ENCODE results near the gene LMBR1L. TPM values are rescaled to one million over a fixed set of nuclear protein-coding genes. Genes with fewer than 3 reads are reported as not detected.

Gene LMBR1L
- total and polyA plus RNA-seq, 2 of the 13 experiments (the other 11 are each of a cell fraction or from before 2014, with no cell fraction given), result 12.2 to 65.9 TPM

GRCh38 chr12:49110464-49111155, at the start of gene LMBR1L (continued):
- TF ChIP-seq FUBP1 (CRISPR knock-in tag; IDR thresholded peaks at IDR 0.05; ENCODE audit: borderline replicate concordance), result no peak
- TF ChIP-seq ZNF556 (CRISPR knock-in tag; IDR thresholded peaks at IDR 0.05; ENCODE audit: borderline replicate concordance), result peak; percentile 35; the same call in 1 of the 2 replicates
- TF ChIP-seq ESRRA (CRISPR knock-in tag; IDR thresholded peaks at IDR 0.05; ENCODE audit: low read depth), result peak; percentile 32; the same call in 1 of the 2 replicates
- TF ChIP-seq BORCS8-MEF2B (CRISPR knock-in tag; IDR thresholded peaks at IDR 0.05), result no peak
- TF ChIP-seq JARID2 (CRISPR knock-in tag; IDR thresholded peaks at IDR 0.05; ENCODE audit: insufficient replicate concordance), result no peak
- TF ChIP-seq HHEX (CRISPR knock-in tag; IDR thresholded peaks at IDR 0.05), result no peak
- TF ChIP-seq, protein P1, sequence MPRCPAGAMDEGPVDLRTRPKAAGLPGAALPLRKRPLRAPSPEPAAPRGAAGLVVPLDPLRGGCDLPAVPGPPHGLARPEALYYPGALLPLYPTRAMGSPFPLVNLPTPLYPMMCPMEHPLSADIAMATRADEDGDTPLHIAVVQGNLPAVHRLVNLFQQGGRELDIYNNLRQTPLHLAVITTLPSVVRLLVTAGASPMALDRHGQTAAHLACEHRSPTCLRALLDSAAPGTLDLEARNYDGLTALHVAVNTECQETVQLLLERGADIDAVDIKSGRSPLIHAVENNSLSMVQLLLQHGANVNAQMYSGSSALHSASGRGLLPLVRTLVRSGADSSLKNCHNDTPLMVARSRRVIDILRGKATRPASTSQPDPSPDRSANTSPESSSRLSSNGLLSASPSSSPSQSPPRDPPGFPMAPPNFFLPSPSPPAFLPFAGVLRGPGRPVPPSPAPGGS (CRISPR knock-in tag; IDR thresholded peaks at IDR 0.05), result no peak
- no peak for TF ChIP-seq NR3C1 (CRISPR knock-in tag; IDR thresholded peaks at IDR 0.05)
- 0 out of 2 replicates have a peak, but pooled peaks have one; percentile 35 for TF ChIP-seq ARNTL (CRISPR knock-in tag; IDR thresholded peaks at IDR 0.05)
- TF ChIP-seq ZBTB21 (CRISPR knock-in tag; IDR thresholded peaks at IDR 0.05), result peak; percentile 65; the same call in 1 of the 2 replicates
- no peak for TF ChIP-seq ZNF619 (CRISPR knock-in tag; IDR thresholded peaks at IDR 0.05)
- no peak for TF ChIP-seq AGO2 (optimal IDR thresholded peaks at IDR 0.05; ENCODE audit: low read depth, low read length)
- no peak for TF ChIP-seq IKZF4 (CRISPR knock-in tag; IDR thresholded peaks at IDR 0.05; ENCODE audit: borderline replicate concordance, low read depth, not compliant biosample characterization)
- TF ChIP-seq MAF1 (CRISPR knock-in tag; IDR thresholded peaks at IDR 0.05; ENCODE audit: borderline replicate concordance), result no peak
- peak; percentile 36; the same call in 1 of the 2 replicates for TF ChIP-seq FOXK1 (CRISPR knock-in tag; IDR thresholded peaks at IDR 0.05; ENCODE audit: borderline replicate concordance, low read depth)
- TF ChIP-seq, protein P2, sequence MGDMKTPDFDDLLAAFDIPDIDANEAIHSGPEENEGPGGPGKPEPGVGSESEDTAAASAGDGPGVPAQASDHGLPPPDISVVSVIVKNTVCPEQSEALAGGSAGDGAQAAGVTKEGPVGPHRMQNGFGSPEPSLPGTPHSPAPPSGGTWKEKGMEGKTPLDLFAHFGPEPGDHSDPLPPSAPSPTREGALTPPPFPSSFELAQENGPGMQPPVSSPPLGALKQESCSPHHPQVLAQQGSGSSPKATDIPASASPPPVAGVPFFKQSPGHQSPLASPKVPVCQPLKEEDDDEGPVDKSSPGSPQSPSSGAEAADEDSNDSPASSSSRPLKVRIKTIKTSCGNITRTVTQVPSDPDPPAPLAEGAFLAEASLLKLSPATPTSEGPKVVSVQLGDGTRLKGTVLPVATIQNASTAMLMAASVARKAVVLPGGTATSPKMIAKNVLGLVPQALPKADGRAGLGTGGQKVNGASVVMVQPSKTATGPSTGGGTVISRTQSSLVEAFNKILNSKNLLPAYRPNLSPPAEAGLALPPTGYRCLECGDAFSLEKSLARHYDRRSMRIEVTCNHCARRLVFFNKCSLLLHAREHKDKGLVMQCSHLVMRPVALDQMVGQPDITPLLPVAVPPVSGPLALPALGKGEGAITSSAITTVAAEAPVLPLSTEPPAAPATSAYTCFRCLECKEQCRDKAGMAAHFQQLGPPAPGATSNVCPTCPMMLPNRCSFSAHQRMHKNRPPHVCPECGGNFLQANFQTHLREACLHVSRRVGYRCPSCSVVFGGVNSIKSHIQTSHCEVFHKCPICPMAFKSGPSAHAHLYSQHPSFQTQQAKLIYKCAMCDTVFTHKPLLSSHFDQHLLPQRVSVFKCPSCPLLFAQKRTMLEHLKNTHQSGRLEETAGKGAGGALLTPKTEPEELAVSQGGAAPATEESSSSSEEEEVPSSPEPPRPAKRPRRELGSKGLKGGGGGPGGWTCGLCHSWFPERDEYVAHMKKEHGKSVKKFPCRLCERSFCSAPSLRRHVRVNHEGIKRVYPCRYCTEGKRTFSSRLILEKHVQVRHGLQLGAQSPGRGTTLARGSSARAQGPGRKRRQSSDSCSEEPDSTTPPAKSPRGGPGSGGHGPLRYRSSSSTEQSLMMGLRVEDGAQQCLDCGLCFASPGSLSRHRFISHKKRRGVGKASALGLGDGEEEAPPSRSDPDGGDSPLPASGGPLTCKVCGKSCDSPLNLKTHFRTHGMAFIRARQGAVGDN (CRISPR knock-in tag; IDR thresholded peaks at IDR 0.05), result peak; percentile 77
- peak; percentile 47; the same call in 1 of the 2 replicates for TF ChIP-seq ZNF788 (CRISPR knock-in tag; IDR thresholded peaks at IDR 0.05; ENCODE audit: borderline replicate concordance)
- peak; percentile 73 for TF ChIP-seq PHF21A (CRISPR knock-in tag; IDR thresholded peaks at IDR 0.05)
- TF ChIP-seq ZBTB7B (CRISPR knock-in tag; IDR thresholded peaks at IDR 0.05), result peak; percentile 9; the same call in 1 of the 2 replicates
- TF ChIP-seq ZNF530 (CRISPR knock-in tag; IDR thresholded peaks at IDR 0.05; ENCODE audit: low read depth), result no peak
- TF ChIP-seq ZNF652 (CRISPR knock-in tag; IDR thresholded peaks at IDR 0.05; ENCODE audit: borderline replicate concordance, low read depth), result no peak
- TF ChIP-seq TBP (CRISPR knock-in tag; IDR thresholded peaks at IDR 0.05), result no peak
- no peak for TF ChIP-seq TAF15 (IDR thresholded peaks at IDR 0.05; ENCODE audit: low read depth, low read length, poor library complexity, severe bottlenecking)
